OCI-LY1 (cell line): ENCODE data around the gene LRMDA.

ENCODE experiments used
- H2AFZ ChIP-seq: fragments of 200-600 bp; sonication (generic), shearing (Covaris generic); 2 replicates; pipeline ENCODE4 v1.6.0; 2014; ENCODE audit warnings: antibody characterized with exemption, mild to moderate bottlenecking, low read length
- H3F3A ChIP-seq: fragments of 200-600 bp; sonication (generic), shearing (Covaris generic); 2 replicates; pipeline ENCODE4 v1.6.0; 2014; ENCODE audit warnings: mild to moderate bottlenecking, antibody characterized with exemption, low read length, moderate library complexity; ENCODE audit not compliant: insufficient read depth
- H3K27ac ChIP-seq: fragments of 200-600 bp; sonication (generic); 2 replicates; pipeline ENCODE4 v1.5.1; 2014; ENCODE audit warnings: low read length, mixed run types, mild to moderate bottlenecking, low read depth; ENCODE audit not compliant: poor library complexity, severe bottlenecking
- H3K27me3 ChIP-seq: fragments of 200-600 bp; sonication (generic); 2 replicates; pipeline ENCODE4 v1.6.0; 2014; ENCODE audit warnings: antibody characterized with exemption, mild to moderate bottlenecking, low read length, moderate library complexity; ENCODE audit not compliant: insufficient read depth
- H3K36me3 ChIP-seq: fragments of 200-600 bp; sonication (generic); 2 replicates; pipeline ENCODE4 v1.6.1; 2014; ENCODE audit warnings: mild to moderate bottlenecking, antibody characterized with exemption, low read length, moderate library complexity, mixed read lengths; ENCODE audit not compliant: insufficient read depth
- H3K4me1 ChIP-seq: fragments of 200-600 bp; sonication (generic); 2 replicates; pipeline ENCODE4 v1.5.1; 2014; ENCODE audit warnings: mild to moderate bottlenecking, low read length, moderate library complexity; ENCODE audit not compliant: insufficient read depth, severe bottlenecking
- H3K4me2 ChIP-seq: fragments of 200-600 bp; sonication (generic), shearing (Covaris generic); 2 replicates; pipeline ENCODE4 v1.6.1; 2014; ENCODE audit warnings: low read length
- H3K4me3 ChIP-seq: fragments of 200-600 bp; sonication (generic); 2 replicates; pipeline ENCODE4 v1.5.1; 2014; ENCODE audit warnings: low read length, low read depth, mild to moderate bottlenecking, mixed read lengths; ENCODE audit not compliant: poor library complexity, severe bottlenecking
- H3K79me2 ChIP-seq: fragments of 200-600 bp; shearing (Covaris generic); 2 replicates; pipeline ENCODE4 v1.6.1; 2016; ENCODE audit warnings: mixed run types, low read length, mixed read lengths; ENCODE audit not compliant: insufficient read depth
- H3K9ac ChIP-seq: fragments of 200-600 bp; sonication (generic), shearing (Covaris generic); 2 replicates; pipeline ENCODE4 v1.6.1; 2014; ENCODE audit warnings: mild to moderate bottlenecking, low read length, mixed read lengths
- H3K9me2 ChIP-seq: fragments of 200-600 bp; sonication (generic), shearing (Covaris generic); 2 replicates; pipeline ENCODE4 v1.6.1; 2014; ENCODE audit warnings: low read depth, mild to moderate bottlenecking, low read length, mixed read lengths
- H3K9me3 ChIP-seq: fragments of 200-600 bp; shearing (Covaris generic); 2 replicates; pipeline ENCODE4 v1.6.1; 2014; ENCODE audit warnings: low read length, mixed read lengths
- H4K20me1 ChIP-seq: fragments of 200-600 bp; sonication (generic), shearing (Covaris generic); 2 replicates; pipeline ENCODE4 v1.6.0; 2016; ENCODE audit warnings: mild to moderate bottlenecking, low read length; ENCODE audit not compliant: insufficient read depth
- CTCF ChIP-seq: fragments of 200-600 bp; sonication (generic), shearing (Covaris generic); IDR thresholded peaks from 2 replicates; pipeline ENCODE4 v1.5.1; 2017; ENCODE audit warnings: mild to moderate bottlenecking, antibody characterized with exemption, low read length, moderate library complexity, mixed read lengths
- EZH2 ChIP-seq: fragments of 200-600 bp; sonication (generic), shearing (Covaris generic); IDR thresholded peaks from 2 replicates; pipeline ENCODE4 v1.8.0; 2017; ENCODE audit warnings: borderline replicate concordance, mixed run types, mild to moderate bottlenecking, antibody characterized with exemption, low read length, moderate library complexity, mixed read lengths

LRMDA gene

DNA sequence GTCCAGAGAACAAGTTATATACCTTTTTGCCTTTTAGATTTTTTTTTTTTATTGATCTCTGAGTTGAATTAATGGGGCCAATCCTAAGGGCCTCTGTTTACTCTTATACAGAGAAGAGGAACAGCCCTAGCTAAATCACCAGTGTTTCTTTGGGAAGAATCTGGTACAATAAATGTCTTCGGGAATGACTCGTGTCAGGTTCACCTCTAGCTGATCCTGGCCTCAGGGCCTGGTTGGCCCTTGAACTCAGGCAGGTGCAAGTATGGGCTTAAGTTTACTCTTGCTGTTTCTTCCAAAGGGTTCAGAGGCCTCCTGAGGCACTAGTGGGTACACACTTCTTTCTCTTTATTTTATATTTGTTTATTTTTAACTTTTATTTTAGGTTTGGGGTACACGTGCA lies 71.0 kb downstream of the LRMDA start:
- Histone ChIP-seq H3K27me3 (no peaks in the 10 kb centered on the region), H3K9me3 (no peaks in the 10 kb centered on the region), H3K4me1 (no peaks in the 10 kb centered on the region), H4K20me1 (no peaks in the 10 kb centered on the region), H3K9me2 (no peaks in the 10 kb centered on the region), H3F3A (no peaks in the 10 kb centered on the region), H3K36me3 (no peaks in the 10 kb centered on the region), H3K79me2 (no peaks in the 10 kb centered on the region), H3K4me3 (no peak overlapping the region), H3K4me2 (no peak overlapping the region), H2AFZ (no peak overlapping the region), H3K27ac (no peak overlapping the region), H3K9ac (no peak overlapping the region)
- TF ChIP-seq EZH2 (no peak), CTCF (no peak)

DNA sequence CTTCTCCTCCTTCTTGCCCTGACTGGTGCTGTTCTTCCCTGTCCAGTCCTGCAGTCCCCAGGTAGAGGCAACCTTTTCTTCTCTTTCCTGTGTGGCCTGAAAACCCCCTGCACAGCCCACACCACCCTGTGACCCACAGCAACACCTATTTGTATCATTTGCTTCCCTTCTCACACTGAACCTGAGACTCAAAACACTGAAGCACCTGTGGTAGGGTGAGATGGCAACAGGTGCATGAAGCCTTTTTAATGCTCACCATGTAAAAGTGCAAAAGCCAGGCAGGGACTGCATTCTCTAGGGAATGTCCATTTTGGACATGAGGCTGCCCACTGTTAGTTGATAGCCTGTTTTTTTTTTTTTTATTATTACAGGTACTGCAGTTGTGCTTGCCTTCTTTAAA lies 71.4 kb downstream of the LRMDA start:
- TF ChIP-seq EZH2 (no peak), CTCF (no peak)

GRCh38 chr10:75505293-75505692 lies 73.9 kb downstream of the LRMDA start:
- Histone ChIP-seq H3K9ac (no peak overlapping the region), H3K27ac (no peak overlapping the region), H3F3A (no peaks in the 10 kb centered on the region), H3K36me3 (no peaks in the 10 kb centered on the region), H3K9me2 (no peaks in the 10 kb centered on the region), H3K27me3 (no peaks in the 10 kb centered on the region), H4K20me1 (no peaks in the 10 kb centered on the region), H3K4me3 (no peak overlapping the region), H3K4me1 (no peaks in the 10 kb centered on the region), H3K4me2 (no peak overlapping the region), H3K79me2 (no peaks in the 10 kb centered on the region), H3K9me3 (no peaks in the 10 kb centered on the region), H2AFZ (no peak overlapping the region)
- no peak for TF ChIP-seq EZH2
- TF ChIP-seq CTCF, result no peak

More for the DNA sequence above, 71.4 kb downstream of the LRMDA start:
- no peaks in the 10 kb centered on the region for H4K20me1 ChIP-seq
- H3K27ac ChIP-seq, result no peak overlapping the region
- no peak overlapping the region for H3K4me3 ChIP-seq
- no peaks in the 10 kb centered on the region for H3F3A ChIP-seq
- no peaks in the 10 kb centered on the region for H3K27me3 ChIP-seq
- no peak overlapping the region for H3K4me2 ChIP-seq
- H3K4me1 ChIP-seq, result no peaks in the 10 kb centered on the region
- no peak overlapping the region for H2AFZ ChIP-seq
- H3K9ac ChIP-seq, result no peak overlapping the region
- no peaks in the 10 kb centered on the region for H3K36me3 ChIP-seq
- no peaks in the 10 kb centered on the region for H3K9me3 ChIP-seq
- H3K9me2 ChIP-seq, result no peaks in the 10 kb centered on the region
- no peaks in the 10 kb centered on the region for H3K79me2 ChIP-seq
